ENCODE measurements around the gene OSBP2.

GRCh38 chr22:30873661-30874060 lies 179.0 kb downstream of the OSBP2 start:
- TF ChIP-seq, protein P1, sequence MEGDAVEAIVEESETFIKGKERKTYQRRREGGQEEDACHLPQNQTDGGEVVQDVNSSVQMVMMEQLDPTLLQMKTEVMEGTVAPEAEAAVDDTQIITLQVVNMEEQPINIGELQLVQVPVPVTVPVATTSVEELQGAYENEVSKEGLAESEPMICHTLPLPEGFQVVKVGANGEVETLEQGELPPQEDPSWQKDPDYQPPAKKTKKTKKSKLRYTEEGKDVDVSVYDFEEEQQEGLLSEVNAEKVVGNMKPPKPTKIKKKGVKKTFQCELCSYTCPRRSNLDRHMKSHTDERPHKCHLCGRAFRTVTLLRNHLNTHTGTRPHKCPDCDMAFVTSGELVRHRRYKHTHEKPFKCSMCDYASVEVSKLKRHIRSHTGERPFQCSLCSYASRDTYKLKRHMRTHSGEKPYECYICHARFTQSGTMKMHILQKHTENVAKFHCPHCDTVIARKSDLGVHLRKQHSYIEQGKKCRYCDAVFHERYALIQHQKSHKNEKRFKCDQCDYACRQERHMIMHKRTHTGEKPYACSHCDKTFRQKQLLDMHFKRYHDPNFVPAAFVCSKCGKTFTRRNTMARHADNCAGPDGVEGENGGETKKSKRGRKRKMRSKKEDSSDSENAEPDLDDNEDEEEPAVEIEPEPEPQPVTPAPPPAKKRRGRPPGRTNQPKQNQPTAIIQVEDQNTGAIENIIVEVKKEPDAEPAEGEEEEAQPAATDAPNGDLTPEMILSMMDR (IDR thresholded peaks at IDR 0.05) = no peak
- TF ChIP-seq POLR2A (IDR thresholded peaks at IDR 0.05) = no peak
- TF ChIP-seq POLR2AphosphoS5 (IDR thresholded peaks at IDR 0.05) = no peak
